GM23338 (cell line): ENCODE results near the gene RAB6A. TPM values are rescaled to one million over a fixed set of nuclear protein-coding genes. Genes with fewer than 3 reads are reported as not detected.
A peak's percentile ranks its signal among the peaks of the same experiment; 100 is the strongest.

ENCODE experiments used
- ATAC-seq: fragments of 200-7000 bp; cut with Tn5 transposase; 3 replicates; pipeline ENCODE4 v1.9.1; 2020
- DNase-seq: peaks from one replicate; pipeline ENCODE4 v3.0.0-alpha.2; 2015; ENCODE audit warnings: low spot score
- H2AFZ ChIP-seq: fragments of 200-600 bp; sonication (generic); 2 replicates; pipeline ENCODE4 v1.8.0; 2016; ENCODE audit warnings: antibody characterized with exemption, mild to moderate bottlenecking, moderate library complexity
- H3F3A ChIP-seq: fragments of 200-600 bp; sonication (generic); replicated peaks from 2 replicates; pipeline ENCODE4 v1.8.0; 2017; ENCODE audit warnings: antibody characterized with exemption, mixed run types, low read depth
- H3K27ac ChIP-seq: fragments of 200-600 bp; sonication (generic); 2 replicates; pipeline ENCODE4 v1.6.1; 2016; ENCODE audit warnings: low read depth
- H3K27me3 ChIP-seq: fragments of 200-600 bp; sonication (generic); 2 replicates; pipeline ENCODE4 v1.8.0; 2016; ENCODE audit warnings: mild to moderate bottlenecking, mixed run types, moderate library complexity; ENCODE audit not compliant: insufficient read depth
- H3K36me3 ChIP-seq: fragments of 200-600 bp; sonication (generic); 2 replicates; pipeline ENCODE4 v1.8.0; 2016; ENCODE audit warnings: mild to moderate bottlenecking; ENCODE audit not compliant: insufficient read depth
- H3K4me1 ChIP-seq: fragments of 200-600 bp; sonication (generic); 2 replicates; pipeline ENCODE4 v1.8.0; 2016; ENCODE audit warnings: mild to moderate bottlenecking, moderate library complexity; ENCODE audit not compliant: insufficient read depth
- H3K4me2 ChIP-seq: fragments of 200-600 bp; sonication (generic); 2 replicates; pipeline ENCODE4 v1.7.1; 2017; ENCODE audit warnings: mixed run types
- H3K4me3 ChIP-seq: fragments of 200-600 bp; sonication (generic); 2 replicates; pipeline ENCODE4 v1.6.1; 2016; ENCODE audit warnings: mixed run types
- H3K79me2 ChIP-seq: fragments of 200-600 bp; sonication (generic); replicated peaks from 2 replicates; pipeline ENCODE4 v1.8.0; 2017; ENCODE audit warnings: mild to moderate bottlenecking; ENCODE audit not compliant: insufficient read depth
- H3K9me2 ChIP-seq: fragments of 200-600 bp; sonication (generic); 2 replicates; pipeline ENCODE4 v1.8.0; 2017; ENCODE audit not compliant: insufficient read depth
- H4K20me1 ChIP-seq: fragments of 200-600 bp; sonication (generic); replicated peaks from 2 replicates; pipeline ENCODE4 v1.8.0; 2017; ENCODE audit warnings: mild to moderate bottlenecking; ENCODE audit not compliant: insufficient read depth
- H3K27ac Mint-ChIP-seq: 2 replicates; pipeline ENCODE4 v1.8.0; 2020; ENCODE audit warnings: inconsistent platforms, mild to moderate bottlenecking, moderate library complexity, mixed read lengths
- H3K27me3 Mint-ChIP-seq: 3 replicates; pipeline ENCODE4 v1.8.0; 2022; ENCODE audit warnings: low read depth, mild to moderate bottlenecking, moderate library complexity, mixed read lengths, inconsistent platforms; ENCODE audit not compliant: insufficient read depth, poor library complexity
- H3K36me3 Mint-ChIP-seq: 3 replicates; pipeline ENCODE4 v1.8.0; 2021; ENCODE audit warnings: low read depth, mild to moderate bottlenecking, inconsistent platforms, moderate library complexity, mixed read lengths
- H3K4me1 Mint-ChIP-seq: 3 replicates; pipeline ENCODE4 v1.8.0; 2020; ENCODE audit warnings: mild to moderate bottlenecking, inconsistent platforms, mixed read lengths
- H3K4me3 Mint-ChIP-seq: 3 replicates; pipeline ENCODE4 v1.8.0; 2021; ENCODE audit warnings: moderate library complexity, mild to moderate bottlenecking, inconsistent platforms, mixed read lengths
- H3K9me3 Mint-ChIP-seq: 3 replicates; pipeline ENCODE4 v1.8.0; 2020; ENCODE audit warnings: moderate library complexity, mild to moderate bottlenecking, inconsistent platforms, mixed read lengths
- CREB1 ChIP-seq: fragments of 250-450 bp; sonication (Bioruptor Pico); IDR thresholded peaks from 2 replicates; pipeline ENCODE4 v1.5.0; 2020; ENCODE audit warnings: low read depth, mild to moderate bottlenecking, moderate library complexity
- EZH2 ChIP-seq: fragments of 200-600 bp; sonication (generic); IDR thresholded peaks from one replicate; pipeline ENCODE4 v1.8.0; 2017; ENCODE audit warnings: antibody characterized with exemption, mild to moderate bottlenecking, low read depth; ENCODE audit not compliant: unreplicated experiment
- polyA plus RNA-seq: library from polyadenylated mRNA; unstranded; fragments of >200 nt; fragmentation: Nextera tagmentation; extraction: Ambion mirVana; gene quantifications from 2 replicates; pipeline ENCODE4 v1.2.1, GENCODE V29; 2016
- total RNA-seq: library from RNA; depleted of rRNA; stranded (reverse); fragments of >200 nt; shearing (Covaris generic); gene quantifications from 2 replicates; pipeline ENCODE4 v1.2.3, GENCODE V29; 2014
- TF ChIP-seq, protein P1 (sequence below): fragments of 250-450 bp; sonication (Bioruptor Pico); IDR thresholded peaks from 2 replicates; pipeline ENCODE4 v1.5.0; 2020; ENCODE audit warnings: mild to moderate bottlenecking, moderate library complexity

The RAB6A gene
- total and polyA plus RNA-seq, 2 experiments from 2014 or later: 61.1 to 127 TPM

DNA sequence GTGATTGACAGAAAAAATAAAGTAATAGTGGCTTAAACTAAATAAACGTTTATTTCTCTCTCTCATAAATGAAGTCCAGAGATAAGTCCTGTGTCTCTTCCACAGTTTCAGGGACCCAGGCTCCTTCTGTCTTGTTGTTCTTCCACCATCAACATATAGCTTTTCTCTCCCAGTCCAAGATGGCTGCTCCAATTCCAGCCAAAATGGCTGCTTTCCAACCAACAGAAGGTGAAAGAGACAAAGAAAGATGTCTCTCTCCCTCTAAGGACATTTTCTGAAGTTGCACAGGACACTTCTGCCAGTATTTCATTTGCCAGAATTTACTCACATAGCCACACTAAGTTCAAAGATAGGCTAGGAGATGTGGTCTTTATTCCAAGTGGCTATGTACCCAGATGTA lies 123.9 kb downstream of the RAB6A start:
- 0 out of 2 replicates have a peak overlapping the region, but pooled peaks have one; percentile 4 for H2AFZ ChIP-seq

More for the DNA sequence above, 123.9 kb downstream of the RAB6A start:
- Histone ChIP-seq H4K20me1 (no peaks in the 10 kb centered on the region), H3F3A (no peaks in the 10 kb centered on the region), H3K4me2 (no peak overlapping the region), H3K79me2 (no peaks in the 10 kb centered on the region), H3K36me3 (no peaks in the 10 kb centered on the region), H3K9me2 (peaks cover 6% of the 10 kb centered on the region; the same call in 1 of the 2 replicates), H3K27ac (no peak overlapping the region), H3K4me1 (peaks cover 7% of the 10 kb centered on the region; the same call in 1 of the 2 replicates), H3K27me3 (peaks cover 24% of the 10 kb centered on the region), H3K4me3 (no peak overlapping the region)
- Mint-ChIP-seq H3K9me3 (no peaks in the 10 kb centered on the region), H3K27ac (no peak overlapping the region), H3K36me3 (no peaks in the 10 kb centered on the region), H3K27me3 (peaks cover 20% of the 10 kb centered on the region), H3K4me1 (peaks cover 7% of the 10 kb centered on the region; the same call in 1 of the 3 replicates), H3K4me3 (no peak overlapping the region)
- no peak for ATAC-seq
- TF ChIP-seq EZH2: no peak
- no peak for TF ChIP-seq CREB1
- TF ChIP-seq, protein P1, sequence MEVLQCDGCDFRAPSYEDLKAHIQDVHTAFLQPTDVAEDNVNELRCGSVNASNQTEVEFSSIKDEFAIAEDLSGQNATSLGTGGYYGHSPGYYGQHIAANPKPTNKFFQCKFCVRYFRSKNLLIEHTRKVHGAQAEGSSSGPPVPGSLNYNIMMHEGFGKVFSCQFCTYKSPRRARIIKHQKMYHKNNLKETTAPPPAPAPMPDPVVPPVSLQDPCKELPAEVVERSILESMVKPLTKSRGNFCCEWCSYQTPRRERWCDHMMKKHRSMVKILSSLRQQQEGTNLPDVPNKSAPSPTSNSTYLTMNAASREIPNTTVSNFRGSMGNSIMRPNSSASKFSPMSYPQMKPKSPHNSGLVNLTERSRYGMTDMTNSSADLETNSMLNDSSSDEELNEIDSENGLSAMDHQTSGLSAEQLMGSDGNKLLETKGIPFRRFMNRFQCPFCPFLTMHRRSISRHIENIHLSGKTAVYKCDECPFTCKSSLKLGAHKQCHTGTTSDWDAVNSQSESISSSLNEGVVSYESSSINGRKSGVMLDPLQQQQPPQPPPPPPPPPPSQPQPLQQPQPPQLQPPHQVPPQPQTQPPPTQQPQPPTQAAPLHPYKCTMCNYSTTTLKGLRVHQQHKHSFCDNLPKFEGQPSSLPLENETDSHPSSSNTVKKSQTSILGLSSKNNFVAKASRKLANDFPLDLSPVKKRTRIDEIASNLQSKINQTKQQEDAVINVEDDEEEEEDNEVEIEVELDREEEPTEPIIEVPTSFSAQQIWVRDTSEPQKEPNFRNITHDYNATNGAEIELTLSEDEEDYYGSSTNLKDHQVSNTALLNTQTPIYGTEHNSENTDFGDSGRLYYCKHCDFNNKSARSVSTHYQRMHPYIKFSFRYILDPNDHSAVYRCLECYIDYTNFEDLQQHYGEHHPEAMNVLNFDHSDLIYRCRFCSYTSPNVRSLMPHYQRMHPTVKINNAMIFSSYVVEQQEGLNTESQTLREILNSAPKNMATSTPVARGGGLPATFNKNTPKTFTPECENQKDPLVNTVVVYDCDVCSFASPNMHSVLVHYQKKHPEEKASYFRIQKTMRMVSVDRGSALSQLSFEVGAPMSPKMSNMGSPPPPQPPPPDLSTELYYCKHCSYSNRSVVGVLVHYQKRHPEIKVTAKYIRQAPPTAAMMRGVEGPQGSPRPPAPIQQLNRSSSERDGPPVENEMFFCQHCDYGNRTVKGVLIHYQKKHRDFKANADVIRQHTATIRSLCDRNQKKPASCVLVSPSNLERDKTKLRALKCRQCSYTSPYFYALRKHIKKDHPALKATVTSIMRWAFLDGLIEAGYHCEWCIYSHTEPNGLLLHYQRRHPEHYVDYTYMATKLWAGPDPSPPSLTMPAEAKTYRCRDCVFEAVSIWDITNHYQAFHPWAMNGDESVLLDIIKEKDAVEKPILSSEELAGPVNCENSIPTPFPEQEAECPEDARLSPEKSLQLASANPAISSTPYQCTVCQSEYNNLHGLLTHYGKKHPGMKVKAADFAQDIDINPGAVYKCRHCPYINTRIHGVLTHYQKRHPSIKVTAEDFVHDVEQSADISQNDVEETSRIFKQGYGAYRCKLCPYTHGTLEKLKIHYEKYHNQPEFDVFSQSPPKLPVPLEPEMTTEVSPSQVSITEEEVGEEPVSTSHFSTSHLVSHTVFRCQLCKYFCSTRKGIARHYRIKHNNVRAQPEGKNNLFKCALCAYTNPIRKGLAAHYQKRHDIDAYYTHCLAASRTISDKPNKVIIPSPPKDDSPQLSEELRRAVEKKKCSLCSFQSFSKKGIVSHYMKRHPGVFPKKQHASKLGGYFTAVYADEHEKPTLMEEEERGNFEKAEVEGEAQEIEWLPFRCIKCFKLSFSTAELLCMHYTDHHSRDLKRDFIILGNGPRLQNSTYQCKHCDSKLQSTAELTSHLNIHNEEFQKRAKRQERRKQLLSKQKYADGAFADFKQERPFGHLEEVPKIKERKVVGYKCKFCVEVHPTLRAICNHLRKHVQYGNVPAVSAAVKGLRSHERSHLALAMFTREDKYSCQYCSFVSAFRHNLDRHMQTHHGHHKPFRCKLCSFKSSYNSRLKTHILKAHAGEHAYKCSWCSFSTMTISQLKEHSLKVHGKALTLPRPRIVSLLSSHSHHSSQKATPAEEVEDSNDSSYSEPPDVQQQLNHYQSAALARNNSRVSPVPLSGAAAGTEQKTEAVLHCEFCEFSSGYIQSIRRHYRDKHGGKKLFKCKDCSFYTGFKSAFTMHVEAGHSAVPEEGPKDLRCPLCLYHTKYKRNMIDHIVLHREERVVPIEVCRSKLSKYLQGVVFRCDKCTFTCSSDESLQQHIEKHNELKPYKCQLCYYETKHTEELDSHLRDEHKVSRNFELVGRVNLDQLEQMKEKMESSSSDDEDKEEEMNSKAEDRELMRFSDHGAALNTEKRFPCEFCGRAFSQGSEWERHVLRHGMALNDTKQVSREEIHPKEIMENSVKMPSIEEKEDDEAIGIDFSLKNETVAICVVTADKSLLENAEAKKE (CRISPR knock-in tag): no peak
- no peak for DNase-seq
